K562 (cell line): Measurements from ENCODE around the gene MYBPH. TPM values are rescaled to one million over a fixed set of nuclear protein-coding genes. Genes with fewer than 3 reads are reported as not detected.

Experiments
- CLOCK ChIP-seq: fragments of 250-450 bp; sonication (Bioruptor Pico); IDR thresholded peaks from 2 replicates; pipeline ENCODE4 v1.4.0; 2020; ENCODE audit warnings: mild to moderate bottlenecking, moderate library complexity, borderline replicate concordance
- CREB3L1 ChIP-seq: fragments of 450-650 bp; IDR thresholded peaks from 2 replicates; pipeline ENCODE4 v1.6.1; 2014; ENCODE audit warnings: low read depth, mild to moderate bottlenecking, moderate library complexity, borderline replicate concordance
- E2F8 ChIP-seq: fragments of 450-650 bp; IDR thresholded peaks from 2 replicates; pipeline ENCODE4 v1.7.1; 2018; ENCODE audit warnings: mild to moderate bottlenecking, low read depth; ENCODE audit not compliant: partially characterized antibody
- HDGF ChIP-seq: fragments of 450-650 bp; IDR thresholded peaks from 2 replicates; pipeline ENCODE4 v1.6.1; 2016
- HEY1 ChIP-seq: fragments of 250-450 bp; sonication (Bioruptor Pico); IDR thresholded peaks from 2 replicates; pipeline ENCODE4 v1.5.0; 2020; ENCODE audit warnings: mild to moderate bottlenecking, moderate library complexity, borderline replicate concordance
- ILF3 ChIP-seq: fragments of 450-650 bp; IDR thresholded peaks from 2 replicates; pipeline ENCODE4 v1.6.1; 2018; ENCODE audit warnings: antibody characterized with exemption, mild to moderate bottlenecking, moderate library complexity, borderline replicate concordance
- PKNOX1 ChIP-seq: fragments of 450-650 bp; IDR thresholded peaks from 2 replicates; pipeline ENCODE4 v1.6.1; 2016
- POLR2H ChIP-seq: IDR thresholded peaks from 2 replicates; pipeline ENCODE4 v1.6.1; 2016; ENCODE audit warnings: missing genetic modification characterization, low read depth, mild to moderate bottlenecking, control low read depth, missing compliant biosample characterization, moderate library complexity
- PTTG1 ChIP-seq: fragments of 450-650 bp; IDR thresholded peaks from 2 replicates; pipeline ENCODE4 v1.6.1; 2016; ENCODE audit warnings: low read depth, mild to moderate bottlenecking, missing genetic modification characterization, missing compliant biosample characterization
- RNF2 ChIP-seq: sonication (generic); IDR thresholded peaks from 2 replicates; pipeline ENCODE4 v1.6.1; 2016
- STAG1 ChIP-seq: sonication (generic); formaldehyde crosslinking; IDR thresholded peaks from 2 replicates; pipeline ENCODE4 v1.5.0; 2020; ENCODE audit warnings: missing genetic modification reagents, borderline replicate concordance
- TEAD1 ChIP-seq, 2 experiments: fragments of 450-650 bp in 1 of 2; sonication (generic) in 1 of 2; formaldehyde crosslinking; IDR thresholded peaks; 2 replicates each; pipeline versions ENCODE4 v1.4.0 to v1.8.0; 2020 to 2022; ENCODE audit warnings: mild to moderate bottlenecking in 2 of 2, missing genetic modification reagents in 1 of 2
- XRCC4 ChIP-seq: IDR thresholded peaks from one replicate; pipeline ENCODE4 v1.6.1; 2011; ENCODE audit not compliant: insufficient read depth, insufficient read length; ENCODE audit errors: extremely low read depth
- ZNF224 ChIP-seq: sonication (generic); formaldehyde crosslinking; IDR thresholded peaks from 2 replicates; pipeline ENCODE4 v1.8.0; 2022; ENCODE audit warnings: mild to moderate bottlenecking, missing genetic modification reagents
- ZNF507 ChIP-seq: conservative IDR thresholded peaks from 2 replicates; pipeline ENCODE4 v1.6.1; 2017; ENCODE audit warnings: missing genetic modification characterization, missing compliant biosample characterization
- ZNF830 ChIP-seq: fragments of 250-450 bp; sonication (Bioruptor Pico); IDR thresholded peaks from 2 replicates; pipeline ENCODE4 v1.5.0; 2021; ENCODE audit warnings: mild to moderate bottlenecking
- polyA plus RNA-seq, 8 experiments: library from polyadenylated mRNA; depleted of rRNA in 4 of 8; stranded (reverse) in 5 of 8; unstranded in 3 of 8; fragments of >200 nt; fragmentation: Nextera tagmentation in 2 of 8; fragmentation: Illumina TruSeq in 1 of 8; extraction: Ambion mirVana in 2 of 8; extraction: Trizol in 1 of 8; gene quantifications; 2 replicates each; pipeline versions ENCODE4 v1.2.1 to v1.2.3, GENCODE V29; 2011 to 2014; ENCODE audit warnings: inconsistent platforms in 1 of 8, missing spikeins in 1 of 8
- total RNA-seq, 7 experiments: library from RNA; depleted of rRNA in 6 of 7; stranded (reverse); fragments of >200 nt in 6 of 7; fragmentation: Illumina TruSeq in 2 of 7; extraction: Trizol in 2 of 7; gene quantifications; 2 replicates each; pipeline versions ENCODE4 v1.2.1 to v1.2.3, GENCODE V29; 2011 to 2021; ENCODE audit warnings: low replicate concordance in 1 of 7

MYBPH gene
- total and polyA plus RNA-seq, 9 of the 15 experiments (the other 6 are each of a cell fraction or from before 2014, with no cell fraction given) = 0.13 TPM; not detected in 8

- TF ChIP-seq E2F8 (no peak), ZNF830 (CRISPR knock-in tag) (no peak), HEY1 (CRISPR knock-in tag) (0 out of 2 replicates have a peak, but pooled peaks have one; percentile 21), PKNOX1 (peak; percentile 62), XRCC4 (no peak), PTTG1 (tag) (no peak), STAG1 (CRISPR knock-in tag) (peak; percentile 35; the same call in 1 of the 2 replicates), POLR2H (tag) (no peak), TEAD1 (CRISPR knock-in tag; IDR thresholded peaks at IDR 0.05) (no peak), ZNF224 (CRISPR knock-in tag) (no peak), ZNF507 (no peak), ILF3 (no peak), HDGF (no peak), CREB3L1 (no peak), RNF2 (no peak), CLOCK (CRISPR knock-in tag) (no peak)
These were observed 3.2 kb downstream of the MYBPH start (continued) for GRCh38 chr1:203172184-203173010.
